Limb (tissue), 2 donors: ENCODE results near the gene LRRC3.

ENCODE experiments used
- DNase-seq, 2 donors: peaks; one replicate each; pipeline ENCODE4 v3.0.0-alpha.2; 2016; ENCODE audit errors: extremely low spot score in 2 of 2

Gene LRRC3

DNA sequence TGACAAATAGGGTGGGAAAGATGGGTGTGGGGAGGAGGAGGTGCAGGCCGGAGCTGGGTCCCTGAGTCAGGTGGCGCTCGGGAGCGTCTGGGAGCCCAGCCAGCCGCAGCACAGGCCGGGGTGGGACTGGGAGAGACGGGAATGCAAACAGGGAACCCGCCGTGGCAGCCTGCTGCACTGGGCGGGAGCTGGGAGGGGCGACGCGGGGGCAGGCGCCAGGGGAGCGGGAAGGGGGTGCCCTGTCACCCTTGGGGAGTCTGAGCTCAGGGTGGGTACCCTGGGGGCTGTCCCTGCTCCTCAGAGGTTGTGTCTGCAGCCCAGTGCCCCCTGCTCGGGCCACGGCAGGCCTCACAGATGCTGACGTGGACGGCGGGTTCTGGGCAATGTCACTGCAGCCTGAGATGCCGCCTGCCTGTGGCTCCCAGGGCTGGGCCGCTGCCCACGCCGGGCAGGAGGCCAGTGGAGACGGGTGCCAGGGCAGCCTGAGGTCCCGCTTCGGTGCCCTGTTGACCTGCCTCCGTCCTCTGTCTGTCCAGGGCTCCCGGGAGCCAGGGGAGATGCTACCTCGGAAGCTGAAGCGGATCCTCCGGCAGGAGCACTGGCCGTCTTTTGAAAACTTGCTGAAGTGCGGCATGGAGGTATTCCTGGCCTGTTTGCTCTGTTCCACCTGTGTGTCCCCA is 16.6 kb upstream of the LRRC3 start:
- no peak for DNase-seq

DNA sequence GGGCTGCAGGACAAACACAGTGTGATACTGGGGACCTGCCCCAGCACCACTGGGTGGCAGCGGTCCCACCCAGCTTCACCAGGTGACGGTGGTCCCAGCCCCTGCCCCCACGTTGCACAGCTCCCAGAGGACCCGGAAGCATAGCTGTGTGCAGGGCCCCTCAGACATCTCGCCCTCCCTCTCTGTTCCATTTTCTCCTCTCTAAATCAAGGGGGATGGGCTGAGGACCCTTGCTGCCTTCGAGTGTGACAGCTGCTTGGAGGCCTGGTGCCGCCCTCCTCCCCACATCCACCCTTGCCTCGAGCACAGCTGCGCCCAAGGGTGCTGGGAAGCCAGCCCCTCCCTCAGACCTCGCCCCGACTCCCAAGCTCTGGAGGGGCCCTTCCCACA is 16.1 kb upstream of the LRRC3 start:
- DNase-seq, result no peak

DNA sequence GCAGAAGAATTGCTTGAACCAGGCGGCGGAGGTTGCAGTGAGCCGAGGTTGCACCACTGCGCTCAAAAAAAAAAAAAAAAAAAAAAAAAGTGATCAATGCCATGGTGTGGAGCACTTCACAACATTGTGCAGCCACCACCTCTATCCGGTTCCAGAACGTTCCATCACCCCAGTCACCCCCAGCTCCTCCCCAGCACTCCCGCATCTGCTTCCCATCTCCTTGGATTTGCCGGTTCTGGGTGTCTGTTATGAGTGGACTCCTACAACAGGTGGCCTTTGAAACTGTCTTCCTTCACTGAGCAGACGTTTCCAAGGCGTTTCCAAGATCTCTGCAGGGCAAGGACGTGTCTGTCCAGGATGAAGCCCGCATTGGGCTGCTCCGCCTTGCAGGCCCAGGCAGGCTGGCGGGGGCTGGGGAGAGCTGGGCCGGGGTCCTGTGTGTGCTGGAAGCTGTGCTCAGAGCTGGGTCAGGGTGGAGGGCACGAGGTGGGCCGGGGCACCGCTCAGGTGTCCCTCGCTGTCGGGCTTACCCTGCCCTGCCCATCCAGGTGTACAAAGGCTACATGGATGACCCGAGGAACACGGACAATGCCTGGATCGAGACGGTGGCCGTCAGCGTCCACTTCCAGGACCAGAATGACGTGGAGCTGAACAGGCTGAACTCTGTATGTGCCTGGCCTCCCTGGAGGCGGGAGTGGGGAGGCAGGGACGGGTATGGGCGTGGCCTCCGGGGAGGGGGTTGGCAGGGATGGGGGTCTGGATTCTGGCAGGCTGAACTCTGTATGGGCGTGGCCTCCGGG is 14.9 kb upstream of the LRRC3 start:
- no peak for DNase-seq

DNA sequence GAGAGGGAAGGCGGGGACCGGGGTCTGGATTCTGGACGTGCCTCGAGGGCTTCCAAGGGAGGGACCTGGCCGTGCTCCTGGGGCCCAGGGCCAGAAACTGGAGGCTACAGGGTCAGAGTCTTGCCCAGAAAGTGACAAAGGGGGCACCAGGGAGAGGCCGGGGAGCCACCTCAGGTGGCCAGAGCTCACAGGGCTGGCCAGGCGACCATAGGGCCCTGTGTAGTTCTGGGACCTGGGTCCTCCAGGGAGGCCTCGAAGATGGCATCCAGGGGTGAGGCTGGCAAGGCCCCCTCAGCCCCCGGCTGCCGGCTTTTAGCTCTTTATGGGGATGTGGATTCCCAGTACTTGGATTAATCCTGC is 14.3 kb upstream of the LRRC3 start:
- DNase-seq, result no peak

DNA sequence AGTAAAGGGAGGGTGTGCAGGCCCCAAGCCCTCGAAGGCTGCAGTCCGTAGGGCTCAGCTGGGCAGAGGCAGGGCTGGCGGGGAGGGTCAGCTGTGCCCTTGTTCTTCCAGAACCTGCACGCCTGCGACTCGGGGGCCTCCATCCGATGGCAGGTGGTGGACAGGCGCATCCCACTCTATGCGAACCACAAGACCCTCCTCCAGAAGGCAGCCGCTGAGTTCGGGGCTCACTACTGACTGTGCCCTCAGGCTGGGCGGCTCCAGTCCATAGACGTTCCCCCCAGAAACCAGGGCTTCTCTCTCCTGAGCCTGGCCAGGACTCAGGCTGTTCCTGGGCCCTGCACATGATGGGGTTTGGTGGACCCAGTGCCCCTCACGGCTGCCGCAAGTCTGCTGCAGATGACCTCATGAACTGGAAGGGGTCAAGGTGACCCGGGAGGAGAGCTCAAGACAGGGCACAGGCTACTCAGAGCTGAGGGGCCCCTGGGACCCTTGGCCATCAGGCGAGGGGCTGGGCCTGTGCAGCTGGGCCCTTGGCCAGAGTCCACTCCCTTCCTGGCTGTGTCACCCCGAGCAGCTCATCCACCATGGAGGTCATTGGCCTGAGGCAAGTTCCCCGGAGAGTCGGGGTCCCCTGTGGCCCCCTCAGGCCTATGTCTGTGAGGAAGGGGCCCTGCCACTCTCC is 13.6 kb upstream of the LRRC3 start:
- no peak for DNase-seq

DNA sequence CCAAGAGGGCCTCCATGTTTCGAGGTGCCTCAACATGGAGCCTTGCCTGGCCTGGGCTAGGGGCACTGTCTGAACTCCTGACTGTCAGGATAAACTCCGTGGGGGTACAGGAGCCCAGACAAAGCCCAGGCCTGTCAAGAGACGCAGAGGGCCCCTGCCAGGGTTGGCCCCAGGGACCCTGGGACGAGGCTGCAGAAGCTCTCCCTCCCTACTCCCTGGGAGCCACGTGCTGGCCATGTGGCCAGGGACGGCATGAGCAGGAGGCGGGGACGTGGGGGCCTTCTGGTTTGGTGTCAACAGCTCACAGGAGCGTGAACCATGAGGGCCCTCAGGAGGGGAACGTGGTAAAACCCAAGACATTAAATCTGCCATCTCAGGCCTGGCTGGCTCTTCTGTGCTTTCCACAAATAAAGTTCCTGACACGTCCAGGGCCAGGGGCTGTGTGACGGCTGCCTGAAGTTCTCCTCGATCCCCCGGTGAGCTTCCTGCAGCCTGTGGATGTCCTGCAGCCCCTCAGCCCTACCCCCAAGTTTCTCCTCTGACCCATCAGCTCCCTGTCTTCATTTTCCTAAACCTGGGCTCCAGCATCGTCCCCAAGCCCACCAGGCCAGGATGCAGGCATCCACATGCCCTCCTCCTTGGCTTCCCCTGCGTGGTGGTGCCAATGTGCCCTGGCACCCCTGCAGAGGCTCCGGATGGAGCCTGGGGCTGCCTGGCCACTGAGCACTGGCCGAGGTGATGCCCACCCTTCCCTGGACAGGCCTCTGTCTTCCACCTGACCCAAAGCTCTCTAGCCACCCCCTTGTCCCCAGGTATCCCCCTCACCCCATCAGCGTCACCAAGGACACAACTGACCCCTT is 12.8 kb upstream of the LRRC3 start:
- no peak for DNase-seq

DNA sequence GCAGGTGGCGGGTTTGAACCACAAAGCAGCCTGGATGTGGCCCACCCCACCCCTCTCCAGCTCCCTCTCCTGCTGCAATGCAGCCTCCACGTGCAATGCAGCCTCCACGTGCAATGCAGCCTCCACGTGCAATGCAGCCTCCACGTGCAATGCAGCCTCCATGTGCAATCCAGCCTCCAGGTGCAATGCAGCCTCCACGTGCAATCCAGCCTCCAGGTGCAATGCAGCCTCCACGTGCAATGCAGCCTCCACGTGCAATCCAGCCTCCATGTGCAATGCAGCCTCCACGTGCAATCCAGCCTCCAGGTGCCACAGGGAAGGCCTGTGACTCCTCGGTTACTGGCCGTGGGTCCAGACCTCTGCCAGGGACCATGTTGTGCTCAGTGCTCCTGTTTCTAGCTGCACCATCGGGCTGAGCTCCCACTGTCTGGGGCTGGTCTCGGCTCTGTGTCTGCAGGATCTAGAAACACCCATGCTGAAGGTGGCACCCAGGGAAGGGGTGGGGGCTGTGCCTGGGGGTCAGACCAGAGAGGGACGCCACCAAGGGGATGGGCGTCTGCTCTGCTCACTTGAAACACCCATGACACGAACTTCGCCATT is 11.9 kb upstream of the LRRC3 start:
- no peak for DNase-seq

DNA sequence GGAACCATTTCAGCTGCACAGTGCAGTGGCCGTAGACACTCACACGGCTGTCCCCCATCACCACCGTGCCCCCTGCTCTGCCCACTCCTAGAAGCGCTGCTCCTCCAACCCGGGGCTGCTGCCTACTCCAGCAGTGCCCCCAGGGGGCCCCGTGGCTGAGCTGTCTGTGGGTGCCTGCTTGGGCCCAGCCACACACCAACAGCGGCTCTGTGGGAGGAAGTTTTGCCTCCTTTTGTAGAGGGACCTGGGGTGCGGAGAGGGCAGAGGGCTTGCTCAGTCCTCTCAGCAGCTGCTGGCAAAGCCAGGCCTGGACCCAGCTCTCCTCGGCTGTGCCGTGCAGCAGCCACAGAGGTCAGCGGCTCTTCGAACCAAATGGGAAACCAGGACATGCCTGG is 11.4 kb upstream of the LRRC3 start:
- DNase-seq, result no peak

DNA sequence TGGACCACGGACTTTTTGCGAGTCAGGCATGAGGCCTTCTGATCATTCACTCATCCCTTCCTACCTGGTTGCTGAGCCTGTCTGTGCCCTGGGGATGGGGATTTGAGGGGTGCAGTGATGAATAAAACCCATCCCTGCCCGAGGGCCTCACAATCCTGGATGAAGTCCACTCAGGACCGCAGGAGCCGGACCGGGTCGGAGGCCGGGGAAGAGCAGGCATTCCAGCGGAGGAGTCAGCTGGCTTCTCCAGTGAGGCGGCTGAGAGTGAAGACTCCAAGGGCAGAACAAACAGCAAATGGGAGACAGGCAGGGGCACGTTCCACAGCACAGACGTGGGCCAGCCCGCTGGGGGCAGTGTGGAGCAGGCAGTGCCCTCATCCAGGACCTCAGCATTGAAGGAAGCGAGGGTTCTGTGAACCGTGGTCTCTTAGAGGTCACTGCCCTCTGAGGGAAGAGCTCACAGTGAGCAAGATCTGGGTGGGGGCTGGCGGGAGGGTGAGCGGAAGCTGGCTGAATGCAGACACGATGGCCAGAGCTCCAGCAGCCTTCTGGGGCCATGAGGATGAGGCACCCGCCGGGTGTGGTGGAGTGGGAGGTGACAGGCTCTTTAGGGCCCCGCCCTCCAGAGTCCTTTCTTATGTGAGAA is 10.9 kb upstream of the LRRC3 start:
- DNase-seq, result no peak

DNA sequence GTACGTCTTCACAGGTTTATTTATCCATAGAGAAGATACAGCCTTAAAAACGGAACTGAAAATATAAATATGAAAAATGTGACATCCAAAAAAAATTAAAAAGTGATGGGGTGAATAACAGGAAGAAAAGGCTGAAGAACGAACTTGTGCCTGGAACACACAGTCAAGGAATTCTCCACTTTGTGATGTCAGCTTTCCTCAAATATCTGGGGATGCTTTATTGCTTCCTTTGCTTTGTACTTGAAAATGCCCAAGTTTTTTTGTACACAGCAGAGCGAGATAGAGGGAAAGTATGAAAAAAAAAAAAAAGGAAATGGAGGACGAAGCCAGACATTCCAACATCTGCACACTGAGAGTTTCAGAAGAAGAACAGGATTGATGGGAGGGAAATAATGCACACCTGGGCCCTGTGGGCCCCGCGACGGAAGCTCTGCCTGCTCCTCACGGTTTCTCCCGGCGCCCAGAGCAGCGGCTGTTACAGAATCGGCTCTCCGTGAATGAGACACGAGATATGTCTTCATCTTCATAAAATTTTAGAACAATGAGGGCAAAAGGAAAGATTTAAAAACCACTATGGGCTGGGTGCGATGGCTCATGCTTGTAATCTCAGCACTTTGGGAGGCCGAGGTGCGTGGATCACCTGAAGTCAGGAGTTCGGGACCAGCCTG is 10.0 kb upstream of the LRRC3 start:
- peak in 1 of 2 donors; percentile 23 for DNase-seq

DNA sequence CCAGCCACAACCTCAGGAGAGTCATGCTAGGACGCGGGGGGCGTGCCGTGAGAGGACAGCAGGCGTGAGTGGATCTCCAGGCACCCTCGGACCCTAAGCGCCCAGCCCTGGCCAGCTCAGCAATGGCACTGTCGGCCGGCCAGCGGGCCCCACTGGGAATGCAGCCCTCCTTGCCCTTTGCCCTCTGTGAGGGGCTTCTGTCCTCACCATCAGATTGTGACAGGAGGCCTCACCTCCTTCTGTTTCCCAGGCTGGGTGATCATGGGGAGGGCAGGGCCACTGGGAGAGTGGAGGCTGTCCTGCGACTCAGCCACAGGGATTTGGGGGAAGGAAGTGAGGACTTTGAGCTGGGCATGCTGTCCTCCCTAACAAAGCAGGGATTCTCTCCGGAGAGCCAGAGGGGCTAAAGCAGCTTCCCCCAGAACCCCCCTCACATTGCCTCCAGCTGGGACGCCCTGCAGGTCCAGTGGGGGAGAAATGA is 6.6 kb upstream of the LRRC3 start:
- peak in 1 of 2 donors; percentile 16 for DNase-seq

DNA sequence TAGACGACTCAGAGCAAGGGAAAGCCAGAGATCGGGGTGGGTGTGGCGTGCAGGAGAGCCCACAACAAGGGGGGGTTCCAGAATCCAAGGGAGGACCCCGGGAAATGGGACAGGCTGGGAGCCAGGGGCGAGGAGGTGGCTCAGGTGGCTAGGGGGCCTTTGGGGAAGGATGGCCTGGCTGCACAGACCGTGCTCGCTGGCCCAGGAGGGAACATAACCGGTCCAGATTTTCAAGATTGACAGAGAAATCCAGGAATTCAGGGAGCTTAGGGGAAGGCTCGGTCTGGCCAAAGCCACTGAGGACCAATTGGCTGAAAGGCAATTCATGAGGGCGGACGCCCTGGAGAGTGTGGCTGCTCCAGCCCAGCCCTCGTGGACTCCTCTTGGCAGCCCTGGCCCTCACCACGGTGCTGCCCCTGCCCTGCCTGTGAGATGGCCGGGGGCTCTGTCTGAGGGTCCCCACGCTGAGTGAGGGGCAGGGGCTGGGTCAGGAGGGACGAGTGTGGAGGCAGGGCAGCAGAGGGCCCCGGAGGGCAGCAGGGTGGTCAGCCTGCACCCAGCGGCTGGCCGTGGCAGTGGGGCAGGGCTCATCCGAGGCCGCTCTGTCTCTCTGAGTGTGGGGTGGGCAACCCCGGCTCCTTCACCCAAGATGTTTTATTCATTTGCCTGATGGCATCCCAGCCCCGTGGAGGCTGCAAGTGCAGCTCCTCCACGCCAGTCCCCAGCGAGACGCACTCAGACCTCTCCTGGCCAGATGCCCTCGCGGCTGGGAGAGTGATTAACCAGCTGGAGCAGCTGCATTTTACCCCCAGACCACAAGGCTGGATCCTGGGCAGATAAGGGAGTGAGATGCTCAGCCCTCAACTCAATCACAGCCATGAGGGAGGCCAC is 5.6 kb upstream of the LRRC3 start:
- DNase-seq, result peak in 1 of 2 donors; percentile 27

DNA sequence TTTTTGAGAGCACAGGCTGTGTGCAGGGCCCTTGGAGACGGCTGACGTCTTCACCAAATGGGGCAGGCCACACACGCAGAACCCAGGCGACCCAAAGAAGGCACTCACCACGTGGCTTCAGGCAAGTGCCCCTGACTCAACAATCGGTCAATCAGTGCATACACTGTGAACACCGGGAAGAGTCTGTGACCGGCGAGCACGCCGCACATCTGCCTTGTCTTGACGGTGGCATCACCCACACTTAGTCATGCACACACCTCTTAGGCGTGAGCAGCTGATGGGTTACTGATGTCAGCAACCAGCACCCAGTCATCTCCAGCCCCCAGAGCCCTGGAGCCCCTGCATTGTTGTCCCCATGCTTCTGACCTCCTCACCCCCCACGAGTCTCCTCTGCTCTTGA is 4.9 kb upstream of the LRRC3 start:
- no peak for DNase-seq

DNA sequence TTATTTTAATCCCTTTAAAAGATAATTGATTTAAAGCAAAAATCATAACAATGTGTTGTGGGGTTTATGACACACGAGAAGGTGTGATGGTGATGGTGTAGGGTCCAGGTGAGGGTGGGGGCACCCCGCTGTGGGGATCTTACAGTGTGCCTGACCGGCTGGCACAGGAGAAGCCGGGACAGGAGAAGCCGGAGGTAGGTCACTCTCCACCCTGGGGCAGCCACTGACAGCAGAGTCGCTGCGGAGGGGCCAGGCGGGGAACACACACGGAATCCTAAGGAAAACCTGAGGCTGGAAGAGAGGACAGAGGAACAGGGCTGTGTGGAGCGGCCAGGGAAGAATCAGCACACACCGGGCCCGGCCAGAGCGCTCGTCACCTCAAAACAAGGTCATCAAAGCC is 4.3 kb upstream of the LRRC3 start:
- no peak for DNase-seq

DNA sequence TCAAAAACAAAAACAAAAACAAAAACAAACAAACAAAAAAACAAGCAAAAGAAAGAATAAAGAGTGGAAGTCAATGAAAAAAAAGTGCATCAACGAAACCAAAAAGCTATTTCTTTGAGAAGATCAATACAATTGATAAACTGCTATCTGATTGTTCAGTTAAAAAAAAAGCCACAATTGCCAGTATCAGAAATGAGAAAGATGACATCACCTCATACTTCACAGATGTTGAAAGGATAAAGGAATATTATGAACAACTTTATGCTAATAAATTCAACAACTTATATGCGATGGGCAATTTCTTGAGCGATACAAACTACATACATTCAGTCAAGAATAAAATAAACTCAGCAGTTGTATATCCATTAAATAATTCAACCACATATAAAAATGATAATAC is 2.2 kb upstream of the LRRC3 start:
- DNase-seq, result no peak

DNA sequence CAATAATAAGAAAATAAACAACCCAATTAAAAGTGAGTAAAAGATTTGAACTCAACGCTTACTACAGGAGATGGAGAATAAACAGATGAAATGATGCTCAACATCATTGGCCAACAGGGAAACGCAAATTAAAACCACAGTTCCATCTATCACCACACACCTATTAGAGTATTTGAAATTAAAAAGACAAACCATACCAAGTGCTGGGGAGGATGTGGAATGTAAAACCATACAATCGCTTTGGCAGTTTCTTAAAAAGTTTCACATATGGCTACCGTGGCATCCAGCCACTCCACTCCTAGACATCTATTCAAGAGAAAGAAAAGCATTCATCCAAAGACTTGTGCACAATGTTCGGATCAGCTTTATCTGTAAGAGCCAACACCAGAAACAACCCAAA is 1.3 kb upstream of the LRRC3 start:
- no peak for DNase-seq

DNA sequence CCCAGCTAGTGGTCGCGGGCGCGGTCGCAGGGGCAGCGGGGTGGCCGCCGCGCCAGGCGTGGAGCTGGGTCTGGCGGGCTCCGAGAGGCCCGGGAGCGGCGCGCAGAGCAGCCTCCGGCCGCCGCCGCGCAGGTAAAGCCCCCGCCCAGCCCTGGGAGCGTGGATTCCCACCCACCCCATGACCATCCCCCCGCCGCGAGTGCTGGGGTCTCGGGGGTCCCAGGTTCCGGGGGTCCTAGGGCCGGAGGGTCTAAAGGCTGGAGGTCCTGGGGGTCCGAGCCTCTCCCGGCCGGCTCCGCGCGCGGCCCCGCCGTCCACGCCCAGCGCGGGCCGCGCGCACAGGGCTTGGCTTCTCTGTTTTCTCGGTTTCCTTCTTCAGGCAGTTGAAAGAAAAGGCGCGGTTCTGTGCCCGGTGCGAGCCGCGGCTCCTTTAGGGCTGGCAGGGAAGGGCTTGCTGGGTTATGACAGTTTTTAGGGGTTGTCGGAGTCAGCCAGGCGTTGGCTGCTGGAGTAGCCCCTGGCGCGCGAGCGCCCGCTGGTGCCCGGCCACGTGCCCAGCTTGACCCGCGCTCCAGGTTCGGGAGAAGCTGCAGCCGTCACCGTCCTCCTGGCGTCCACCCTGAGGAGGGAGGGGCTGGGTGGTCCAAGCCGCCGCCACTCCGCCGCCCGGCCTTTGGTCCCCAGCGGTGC is 359 bp downstream of the LRRC3 start:
- DNase-seq, result peak; percentile 13 to 63

DNA sequence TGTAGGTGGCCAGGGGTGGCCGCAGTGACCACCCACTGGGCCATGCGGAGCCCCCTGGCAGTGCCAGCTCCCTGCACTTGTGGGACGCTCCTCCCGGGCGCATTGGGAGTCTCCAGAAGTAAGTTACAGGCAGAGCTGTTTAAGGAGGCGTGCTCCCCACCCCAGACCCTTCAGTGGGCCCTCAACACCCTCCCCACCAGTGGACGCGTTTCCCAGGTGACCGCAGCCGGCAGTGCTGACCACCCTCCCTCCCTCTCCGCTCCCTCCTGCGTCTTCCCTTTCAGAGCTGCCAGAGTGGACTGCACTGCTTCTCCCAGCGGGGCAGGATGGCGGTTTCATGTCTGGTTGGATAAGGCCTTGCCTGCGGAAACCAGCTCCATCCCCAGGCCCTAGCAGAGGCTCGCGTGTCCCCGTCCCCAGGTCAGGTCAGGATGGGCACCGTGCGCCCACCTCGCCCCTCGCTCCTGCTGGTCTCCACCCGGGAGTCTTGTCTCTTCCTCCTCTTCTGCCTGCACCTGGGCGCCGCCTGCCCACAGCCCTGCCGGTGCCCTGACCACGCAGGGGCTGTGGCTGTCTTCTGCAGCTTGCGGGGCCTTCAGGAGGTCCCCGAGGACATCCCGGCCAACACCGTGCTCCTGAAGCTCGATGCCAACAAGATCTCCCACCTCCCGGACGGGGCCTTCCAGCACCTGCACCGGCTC is 1.1 kb downstream of the LRRC3 start:
- DNase-seq, result no peak
